HG03558 (cell line): Measurements from ENCODE around the gene CCL16.
"Not testable (repeated sequence)": the region's sequence is repeated elsewhere in the genome, so short reads cannot be mapped to it uniquely, and the experiment has no call there.

Experiments
- ATAC-seq: cut with Tn5 transposase; IDR thresholded peaks from one replicate; pipeline ENCODE4 v1.9.1; 2021; ENCODE audit warnings: moderate number of reproducible peaks; ENCODE audit not compliant: unreplicated experiment; ENCODE audit errors: extremely low read depth

Gene CCL16

GRCh38 chr17:35943537-35943936 is 37.8 kb downstream of the CCL16 start, which contains the start of gene LYZL6:
Gene LYZL6 (minus strand): TSS chr17:35943713. CDS start chr17:35939356, 4,357 bp downstream.
- no peak for ATAC-seq

- no peak for ATAC-seq
These were observed 38.6 kb downstream of the CCL16 start for GRCh38 chr17:35942588-35943186.

GRCh38 chr17:35938492-35938891 is 42.8 kb downstream of the CCL16 start:
- ATAC-seq = not testable (repeated sequence)

- no peak for ATAC-seq
These were observed 45.2 kb downstream of the CCL16 start for GRCh38 chr17:35936063-35936462.

- ATAC-seq = no peak
These were observed 46.5 kb downstream of the CCL16 start for GRCh38 chr17:35934760-35935159.

GRCh38 chr17:35932586-35932985 is 48.7 kb downstream of the CCL16 start:
- ATAC-seq = no peak

- ATAC-seq = no peak
These were observed 49.4 kb downstream of the CCL16 start for GRCh38 chr17:35931794-35932425.

- ATAC-seq = no peak
These were observed 50.9 kb downstream of the CCL16 start, which contains the start of gene RDM1 for GRCh38 chr17:35930211-35931065. Gene RDM1 (minus strand): TSS chr17:35930773. CDS start chr17:35930727, 46 bp downstream.

- ATAC-seq = no peak
These were observed 53.6 kb downstream of the CCL16 start for GRCh38 chr17:35927714-35928113.
